GM12878 (cell line): ENCODE results near the gene SRC. TPM values are rescaled to one million over a fixed set of nuclear protein-coding genes. Genes with fewer than 3 reads are reported as not detected.

ENCODE experiments used
- ATAC-seq: fragments of 200-7000 bp; cut with Tn5 transposase; 3 replicates; pipeline ENCODE4 v1.9.1; 2020; ENCODE audit warnings: mild to moderate bottlenecking, moderate library complexity
- BruUV-seq: library from RNA; stranded (reverse); fragments of 400-500 nt; replicated peaks from 2 replicates; lab custom pipeline; 2021; lab: Mats Ljungman, UMichigan
- CTCF ChIA-PET: fragments of 300-600 bp; sonication (Branson Sonifier 250); formaldehyde crosslinking; extraction: SDS; loops from one replicate; lab custom pipeline; 2021; ENCODE audit warnings: inconsistent platforms; lab: Yijun Ruan, JAX
- POLR2A ChIA-PET: fragments of 350-600 bp; formaldehyde crosslinking; extraction: SDS; loops from one replicate; lab custom pipeline; 2021; ENCODE audit warnings: inconsistent platforms; lab: Charles Lee
- RAD21 ChIA-PET: fragments of 300-600 bp; sonication (Branson Sonifier 250); formaldehyde crosslinking; loops from one replicate; lab custom pipeline; 2023; ENCODE audit warnings: antibody characterized with exemption; ENCODE audit not compliant: unreplicated experiment; lab: Charles Lee
- SMC1A ChIA-PET: fragments of 300-600 bp; sonication (Branson Sonifier 250); formaldehyde crosslinking; loops from one replicate; lab custom pipeline; 2023; ENCODE audit not compliant: unreplicated experiment, uncharacterized antibody; lab: Charles Lee
- DNase-seq: peaks from one replicate; pipeline ENCODE4 v3.0.0-alpha.2; 2011; ENCODE audit warnings: low read depth, low spot score
- FAIRE-seq: peaks from 3 replicates; lab custom pipeline; 2011; peaks lifted over from hg19 to GRCh38; lab: Jason Lieb, UNC
- H2AFZ ChIP-seq: 2 replicates; pipeline ENCODE4 v1.6.0; 2011; ENCODE audit warnings: low read depth, low read length, control low read depth; ENCODE audit not compliant: control insufficient read depth
- H3K27ac ChIP-seq: 2 replicates; pipeline ENCODE4 v1.5.1; 2011; ENCODE audit warnings: control low read depth; ENCODE audit not compliant: control insufficient read depth, insufficient read depth
- H3K27me3 ChIP-seq, 2 experiments: replicated peaks in 1 of 2; 2 replicates each; pipeline versions ENCODE4 v1.6.0 to v1.6.1; 2011; ENCODE audit warnings: low read length in 1 of 2; ENCODE audit not compliant: control insufficient read depth in 2 of 2, insufficient read depth in 2 of 2
- H3K36me3 ChIP-seq, 2 experiments: 2 replicates each; pipeline ENCODE4 v1.5.1; 2011; ENCODE audit warnings: low read length in 1 of 2; ENCODE audit not compliant: control insufficient read depth in 2 of 2, insufficient read depth in 2 of 2
- H3K4me1 ChIP-seq: 2 replicates; pipeline ENCODE4 v1.6.1; 2011; ENCODE audit warnings: mild to moderate bottlenecking, low read length, moderate library complexity, mixed read lengths; ENCODE audit not compliant: control insufficient read depth, insufficient read depth
- H3K4me2 ChIP-seq: 2 replicates; pipeline ENCODE4 v1.6.0; 2011; ENCODE audit warnings: control low read depth; ENCODE audit not compliant: control insufficient read depth, insufficient read depth
- H3K4me3 ChIP-seq: fragments of 200-600 bp; sonication (generic); 2 replicates; pipeline ENCODE4 v1.5.1; 2016
- H3K79me2 ChIP-seq: 2 replicates; pipeline ENCODE4 v1.6.0; 2011; ENCODE audit warnings: low read length; ENCODE audit not compliant: control insufficient read depth, insufficient read depth
- H3K9ac ChIP-seq: 2 replicates; pipeline ENCODE4 v1.8.0; 2011; ENCODE audit warnings: low read length, control low read depth, mixed read lengths; ENCODE audit not compliant: control insufficient read depth, insufficient read depth
- H3K9me3 ChIP-seq: replicated peaks from 3 replicates; pipeline ENCODE4 v1.5.1; 2011; ENCODE audit warnings: mild to moderate bottlenecking, low read length; ENCODE audit not compliant: control insufficient read depth, insufficient read depth
- H4K20me1 ChIP-seq: 2 replicates; pipeline ENCODE4 v1.6.0; 2011; ENCODE audit not compliant: control insufficient read depth, insufficient read depth
- BACH1 ChIP-seq: fragments of 450-650 bp; IDR thresholded peaks from 2 replicates; pipeline ENCODE4 v1.6.1; 2017; ENCODE audit warnings: mild to moderate bottlenecking, borderline replicate concordance
- DPF2 ChIP-seq: fragments of 450-650 bp; IDR thresholded peaks from 2 replicates; pipeline ENCODE4 v1.6.1; 2017; ENCODE audit warnings: mild to moderate bottlenecking
- RB1 ChIP-seq: fragments of 450-650 bp; formaldehyde crosslinking; IDR thresholded peaks from 2 replicates; pipeline ENCODE4 v1.6.1; 2017; ENCODE audit warnings: mild to moderate bottlenecking, borderline replicate concordance
- RUNX3 ChIP-seq: IDR thresholded peaks from 2 replicates; pipeline ENCODE4 v1.6.1; 2012; ENCODE audit warnings: low read length, inconsistent platforms
- SMAD5 ChIP-seq: IDR thresholded peaks from 2 replicates; pipeline ENCODE4 v1.6.1; 2016; ENCODE audit warnings: antibody characterized with exemption, low read depth
- SPI1 ChIP-seq: IDR thresholded peaks from 2 replicates; pipeline ENCODE4 v1.6.1; 2011; ENCODE audit warnings: low read depth, mild to moderate bottlenecking, low read length, moderate library complexity, borderline replicate concordance; ENCODE audit not compliant: insufficient read depth
- SREBF1 ChIP-seq: IDR thresholded peaks from 2 replicates; pipeline ENCODE4 v1.6.1; 2012; ENCODE audit warnings: mild to moderate bottlenecking, low read length
- YBX1 ChIP-seq: fragments of 450-650 bp; IDR thresholded peaks from 2 replicates; pipeline ENCODE4 v1.6.1; 2016; ENCODE audit warnings: antibody characterized with exemption
- ZNF622 ChIP-seq: fragments of 450-650 bp; IDR thresholded peaks from 2 replicates; pipeline ENCODE4 v1.6.1; 2017; ENCODE audit warnings: mild to moderate bottlenecking, inconsistent platforms
- WGBS: methylation state at CpG from one replicate; pipeline ENCODE4 v1.1.6; 2016; ENCODE audit warnings: low lambda C conversion rate; ENCODE audit not compliant: insufficient replicate concordance, insufficient coverage; ENCODE audit errors: missing lambda C conversion rate; 5-methylcytosine and 5-hydroxymethylcytosine counted together
- in situ Hi-C: fragments of 300-500 bp; cut with MboI; formaldehyde crosslinking; loops from 9 replicates; pipeline ENCODE4 v1.14.3; 2018; ENCODE audit warnings: mixed read lengths
- intact Hi-C: fragments of 100-400 bp; cut with micrococcal nuclease; formaldehyde crosslinking; loops from one replicate; pipeline ENCODE4 v1.14.2; 2022; ENCODE audit not compliant: unreplicated experiment
- polyA plus RNA-seq, 11 experiments: library from polyadenylated mRNA; depleted of rRNA in 4 of 11; unstranded in 6 of 11; stranded (reverse) in 5 of 11; fragments of >200 nt; fragmentation: Nextera tagmentation in 4 of 11; fragmentation: Illumina TruSeq in 1 of 11; extraction: Ambion mirVana in 4 of 11; extraction: Trizol in 1 of 11; gene quantifications; 1 replicate in 1 of 11; 2 replicates in 10 of 11; pipeline versions ENCODE4 v1.2.1 to v1.2.3, GENCODE V29; 2011 to 2016; ENCODE audit warnings: inconsistent platforms in 2 of 11, missing spikeins in 2 of 11, low read depth in 1 of 11
- total RNA-seq, 4 experiments: library from RNA; depleted of rRNA in 3 of 4; stranded (reverse); fragments of >200 nt in 3 of 4; fragmentation: Illumina TruSeq in 1 of 4; extraction: Trizol in 1 of 4; gene quantifications; 2 replicates each; pipeline versions ENCODE4 v1.2.1 to v1.2.3, GENCODE V29; 2013 to 2021
- TF ChIP-seq, protein P1 (sequence below): fragments of 450-650 bp; IDR thresholded peaks from 2 replicates; pipeline ENCODE4 v1.6.1; 2017; ENCODE audit warnings: antibody characterized with exemption, mild to moderate bottlenecking, moderate library complexity
- TF ChIP-seq, protein P2 (sequence below): fragments of 450-650 bp; IDR thresholded peaks from 2 replicates; pipeline ENCODE4 v1.6.1; 2016; ENCODE audit warnings: mild to moderate bottlenecking, moderate library complexity, borderline replicate concordance

The SRC gene
- total and polyA plus RNA-seq, 10 of the 15 experiments (the other 5 are each of a cell fraction or from before 2014, with no cell fraction given), result 0.60 to 71.3 (median 27.2) TPM

DNA sequence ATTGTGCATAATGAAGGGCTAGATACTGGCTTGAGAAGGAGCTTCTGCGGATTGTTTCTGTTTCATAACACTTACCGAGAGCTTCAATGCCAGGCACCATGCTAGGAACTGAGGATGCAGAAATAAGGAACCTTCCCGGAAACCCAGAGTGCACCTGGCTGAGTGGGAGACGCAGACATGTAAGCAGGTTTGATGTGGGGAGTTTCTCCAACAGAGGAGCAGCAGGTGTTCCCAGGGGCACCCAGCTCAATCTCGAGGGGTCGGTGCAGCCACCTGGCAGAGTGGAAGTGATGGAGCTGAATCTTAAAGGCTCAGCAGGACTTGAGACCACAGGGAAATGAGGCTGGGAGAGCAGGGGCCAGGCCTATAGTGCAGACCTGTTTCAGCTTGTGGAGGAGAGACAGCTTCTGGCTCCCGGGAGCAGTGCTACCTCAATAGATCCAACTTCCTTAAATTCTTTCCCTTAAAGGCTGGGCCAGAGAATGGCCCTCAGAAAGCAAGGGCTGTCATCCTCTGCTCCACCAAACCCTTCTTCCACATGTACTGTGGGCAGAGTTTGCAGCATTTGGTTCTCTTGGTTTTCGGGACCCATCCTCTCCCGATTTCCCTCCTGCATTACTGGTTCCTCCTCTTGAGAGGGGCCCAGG lies 27.8 kb upstream of the SRC start (continued):
- TF ChIP-seq, protein P1, sequence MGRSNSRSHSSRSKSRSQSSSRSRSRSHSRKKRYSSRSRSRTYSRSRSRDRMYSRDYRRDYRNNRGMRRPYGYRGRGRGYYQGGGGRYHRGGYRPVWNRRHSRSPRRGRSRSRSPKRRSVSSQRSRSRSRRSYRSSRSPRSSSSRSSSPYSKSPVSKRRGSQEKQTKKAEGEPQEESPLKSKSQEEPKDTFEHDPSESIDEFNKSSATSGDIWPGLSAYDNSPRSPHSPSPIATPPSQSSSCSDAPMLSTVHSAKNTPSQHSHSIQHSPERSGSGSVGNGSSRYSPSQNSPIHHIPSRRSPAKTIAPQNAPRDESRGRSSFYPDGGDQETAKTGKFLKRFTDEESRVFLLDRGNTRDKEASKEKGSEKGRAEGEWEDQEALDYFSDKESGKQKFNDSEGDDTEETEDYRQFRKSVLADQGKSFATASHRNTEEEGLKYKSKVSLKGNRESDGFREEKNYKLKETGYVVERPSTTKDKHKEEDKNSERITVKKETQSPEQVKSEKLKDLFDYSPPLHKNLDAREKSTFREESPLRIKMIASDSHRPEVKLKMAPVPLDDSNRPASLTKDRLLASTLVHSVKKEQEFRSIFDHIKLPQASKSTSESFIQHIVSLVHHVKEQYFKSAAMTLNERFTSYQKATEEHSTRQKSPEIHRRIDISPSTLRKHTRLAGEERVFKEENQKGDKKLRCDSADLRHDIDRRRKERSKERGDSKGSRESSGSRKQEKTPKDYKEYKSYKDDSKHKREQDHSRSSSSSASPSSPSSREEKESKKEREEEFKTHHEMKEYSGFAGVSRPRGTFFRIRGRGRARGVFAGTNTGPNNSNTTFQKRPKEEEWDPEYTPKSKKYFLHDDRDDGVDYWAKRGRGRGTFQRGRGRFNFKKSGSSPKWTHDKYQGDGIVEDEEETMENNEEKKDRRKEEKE, result no peak
- no peak for TF ChIP-seq DPF2
- TF ChIP-seq, all 136 proteins: peak for 0

GRCh38 chr20:37319151-37319671 lies 26.7 kb upstream of the SRC start:
- ChIA-PET POLR2A (interaction anchor here (0.9 kb wide), 1 partner anchor 8 kb away, joined by 3 read pairs; no protein-coding TSS in a partner anchor), CTCF (interaction anchor here (0.6 to 1.3 kb wide), 3 partner anchors 12 to 49 kb away, joined by 3 read pairs; no protein-coding TSS in a partner anchor), SMC1A (interaction anchor here (0.7 kb wide), 1 partner anchor 49 kb away, joined by 3 read pairs; no protein-coding TSS in a partner anchor), RAD21 (no interaction called here)
- no peak overlapping the region for H3K9ac ChIP-seq
- H3K79me2 ChIP-seq, result peaks cover 6% of the 10 kb centered on the region
- no peak overlapping the region for H2AFZ ChIP-seq
- no peaks in the 10 kb centered on the region; the same call in 2 of the 3 replicates for H3K9me3 ChIP-seq
- intact Hi-C loops, result no loop called here
- no peaks in the 10 kb centered on the region for H4K20me1 ChIP-seq
- no peak for FAIRE-seq
- H3K36me3 ChIP-seq, result peaks cover 11 to 16% of the 10 kb centered on the region in 2 experiments; a peak in 3 of 4 replicates
- H3K27ac ChIP-seq, result no peak overlapping the region
- no peak overlapping the region for H3K4me3 ChIP-seq
- 85% methylated on average over 8 of the region's 8 CpGs for WGBS
- TF ChIP-seq ZNF622 (no peak), SREBF1 (no peak), YBX1 (no peak), RUNX3 (no peak), BACH1 (no peak), SPI1 (no peak), SMAD5 (no peak), RB1 (no peak)
- TF ChIP-seq, protein P2, sequence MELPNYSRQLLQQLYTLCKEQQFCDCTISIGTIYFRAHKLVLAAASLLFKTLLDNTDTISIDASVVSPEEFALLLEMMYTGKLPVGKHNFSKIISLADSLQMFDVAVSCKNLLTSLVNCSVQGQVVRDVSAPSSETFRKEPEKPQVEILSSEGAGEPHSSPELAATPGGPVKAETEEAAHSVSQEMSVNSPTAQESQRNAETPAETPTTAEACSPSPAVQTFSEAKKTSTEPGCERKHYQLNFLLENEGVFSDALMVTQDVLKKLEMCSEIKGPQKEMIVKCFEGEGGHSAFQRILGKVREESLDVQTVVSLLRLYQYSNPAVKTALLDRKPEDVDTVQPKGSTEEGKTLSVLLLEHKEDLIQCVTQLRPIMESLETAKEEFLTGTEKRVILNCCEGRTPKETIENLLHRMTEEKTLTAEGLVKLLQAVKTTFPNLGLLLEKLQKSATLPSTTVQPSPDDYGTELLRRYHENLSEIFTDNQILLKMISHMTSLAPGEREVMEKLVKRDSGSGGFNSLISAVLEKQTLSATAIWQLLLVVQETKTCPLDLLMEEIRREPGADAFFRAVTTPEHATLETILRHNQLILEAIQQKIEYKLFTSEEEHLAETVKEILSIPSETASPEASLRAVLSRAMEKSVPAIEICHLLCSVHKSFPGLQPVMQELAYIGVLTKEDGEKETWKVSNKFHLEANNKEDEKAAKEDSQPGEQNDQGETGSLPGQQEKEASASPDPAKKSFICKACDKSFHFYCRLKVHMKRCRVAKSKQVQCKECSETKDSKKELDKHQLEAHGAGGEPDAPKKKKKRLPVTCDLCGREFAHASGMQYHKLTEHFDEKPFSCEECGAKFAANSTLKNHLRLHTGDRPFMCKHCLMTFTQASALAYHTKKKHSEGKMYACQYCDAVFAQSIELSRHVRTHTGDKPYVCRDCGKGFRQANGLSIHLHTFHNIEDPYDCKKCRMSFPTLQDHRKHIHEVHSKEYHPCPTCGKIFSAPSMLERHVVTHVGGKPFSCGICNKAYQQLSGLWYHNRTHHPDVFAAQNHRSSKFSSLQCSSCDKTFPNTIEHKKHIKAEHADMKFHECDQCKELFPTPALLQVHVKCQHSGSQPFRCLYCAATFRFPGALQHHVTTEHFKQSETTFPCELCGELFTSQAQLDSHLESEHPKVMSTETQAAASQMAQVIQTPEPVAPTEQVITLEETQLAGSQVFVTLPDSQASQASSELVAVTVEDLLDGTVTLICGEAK, result no peak
- no peak overlapping the region for H3K4me2 ChIP-seq
- ATAC-seq, result no peak
- in situ Hi-C loops, result no loop called here
- peaks cover 28% of the 10 kb centered on the region for H3K4me1 ChIP-seq
- no peak for DNase-seq
- BruUV-seq, result no TSS peak
- H3K27me3 ChIP-seq, result no peaks in the 10 kb centered on the region
